HepG2 (cell line): ENCODE data around the gene M1AP. TPM values are rescaled to one million over a fixed set of nuclear protein-coding genes. Genes with fewer than 3 reads are reported as not detected.

Experiments used
- ATAC-seq: fragments of 200-7000 bp; cut with Tn5 transposase; 3 replicates; pipeline ENCODE4 v1.9.1; 2020; ENCODE audit warnings: mild to moderate bottlenecking, moderate library complexity
- BruUV-seq: library from RNA; stranded (reverse); fragments of 400-500 nt; replicated peaks from 2 replicates; lab custom pipeline; 2021; lab: Mats Ljungman, UMichigan
- CTCF ChIA-PET: fragments of 300-600 bp; formaldehyde crosslinking; extraction: SDS; loops from one replicate; lab custom pipeline; 2021; ENCODE audit warnings: low total read pairs, inconsistent platforms, low intra/inter-chr PET ratio; lab: Yijun Ruan, JAX
- POLR2A ChIA-PET: fragments of 350-600 bp; sonication (Branson Sonifier 250); formaldehyde crosslinking; loops from one replicate; lab custom pipeline; 2020; ENCODE audit warnings: antibody characterized with exemption, inconsistent platforms; lab: Yijun Ruan, JAX
- DNase-seq: peaks from one replicate; pipeline ENCODE4 v3.0.0-alpha.2; 2015; ENCODE audit warnings: low spot score
- FAIRE-seq: peaks from 3 replicates; lab custom pipeline; 2011; peaks lifted over from hg19 to GRCh38; lab: Jason Lieb, UNC
- H2AFZ ChIP-seq: one replicate; pipeline ENCODE4 v1.6.1; 2011; ENCODE audit warnings: low read length, inconsistent platforms
- H3K27ac ChIP-seq: fragments of 300-600 bp; 3 replicates; pipeline ENCODE4 v1.8.0; 2011; ENCODE audit warnings: mixed run types, mild to moderate bottlenecking, mixed read lengths, low read length, inconsistent platforms; ENCODE audit not compliant: insufficient read depth; ENCODE audit errors: extremely low read length
- H3K27me3 ChIP-seq, 2 experiments: fragments of 200-600 bp in 1 of 2; 2 replicates in 1 of 2; 3 replicates in 1 of 2; pipeline versions ENCODE4 v1.6.0 to v1.8.0; 2011; ENCODE audit warnings: low read length in 2 of 2, mild to moderate bottlenecking in 2 of 2, moderate library complexity in 2 of 2, inconsistent platforms in 1 of 2; ENCODE audit not compliant: insufficient read depth in 2 of 2, control insufficient read depth in 1 of 2
- H3K36me3 ChIP-seq, 2 experiments: fragments of 200-600 bp in 1 of 2; replicated peaks in 1 of 2; 2 replicates in 1 of 2; 3 replicates in 1 of 2; pipeline versions ENCODE4 v1.5.1 to v1.8.0; 2011; ENCODE audit warnings: low read length in 2 of 2, inconsistent platforms in 1 of 2; ENCODE audit not compliant: insufficient read depth in 2 of 2, control insufficient read depth in 1 of 2
- H3K4me1 ChIP-seq: 2 replicates; pipeline ENCODE4 v1.5.1; 2012; ENCODE audit warnings: low read length, inconsistent platforms; ENCODE audit not compliant: insufficient read depth
- H3K4me2 ChIP-seq: 2 replicates; pipeline ENCODE4 v1.6.0; 2011; ENCODE audit warnings: low read depth, low read length, inconsistent platforms
- H3K4me3 ChIP-seq, 3 experiments: fragments of 200-600 bp in 1 of 3; sonication (generic), shearing (Covaris generic) in 1 of 3; replicated peaks in 1 of 3; 2 replicates each; pipeline ENCODE4 v1.5.1; 2011 to 2016; ENCODE audit warnings: low read length in 3 of 3, inconsistent platforms in 2 of 3, low read depth in 2 of 3, mild to moderate bottlenecking in 2 of 3, control low read depth in 1 of 3, mixed read lengths in 1 of 3; ENCODE audit not compliant: insufficient read depth in 1 of 3
- H3K79me2 ChIP-seq: one replicate; pipeline ENCODE4 v1.6.1; 2011; ENCODE audit warnings: low read length, inconsistent platforms; ENCODE audit not compliant: insufficient read depth
- H3K9ac ChIP-seq: 2 replicates; pipeline ENCODE4 v1.6.0; 2011; ENCODE audit warnings: mild to moderate bottlenecking, low read depth, low read length, inconsistent platforms; ENCODE audit not compliant: insufficient read depth
- H3K9me3 ChIP-seq: 2 replicates; pipeline ENCODE4 v1.5.1; 2012; ENCODE audit warnings: mild to moderate bottlenecking, low read length
- H4K20me1 ChIP-seq: 2 replicates; pipeline ENCODE4 v1.6.0; 2011; ENCODE audit warnings: inconsistent platforms, mild to moderate bottlenecking, low read length, moderate library complexity; ENCODE audit not compliant: insufficient read depth
- AGO2 ChIP-seq: fragments of 200-400 bp; formaldehyde crosslinking; optimal IDR thresholded peaks from 2 replicates; pipeline ENCODE3; 2017; ENCODE audit warnings: mild to moderate bottlenecking, low read depth, low read length, moderate library complexity
- CCDC6 ChIP-seq: sonication (generic); formaldehyde crosslinking; IDR thresholded peaks from 2 replicates; pipeline ENCODE4 v1.8.1; 2022; ENCODE audit warnings: mild to moderate bottlenecking, missing genetic modification reagents, moderate library complexity
- GZF1 ChIP-seq: sonication (generic); formaldehyde crosslinking; IDR thresholded peaks from 2 replicates; pipeline ENCODE4 v1.5.1; 2020; ENCODE audit warnings: mild to moderate bottlenecking, missing genetic modification reagents
- HNRNPLL ChIP-seq: fragments of 200-400 bp; formaldehyde crosslinking; IDR thresholded peaks from 2 replicates; pipeline ENCODE4 v1.6.1; 2017; ENCODE audit warnings: mild to moderate bottlenecking, low read depth, low read length; ENCODE audit not compliant: poor library complexity, severe bottlenecking
- LCORL ChIP-seq, 2 experiments: fragments of 450-650 bp in 1 of 2; sonication (generic) in 1 of 2; formaldehyde crosslinking in 1 of 2; IDR thresholded peaks; 2 replicates each; pipeline versions ENCODE4 v1.5.0 to v1.6.1; 2017 to 2020; ENCODE audit warnings: antibody characterized with exemption in 1 of 2, missing genetic modification reagents in 1 of 2
- PCBP1 ChIP-seq: fragments of 200-400 bp; formaldehyde crosslinking; IDR thresholded peaks from 2 replicates; pipeline ENCODE4 v1.6.1; 2017; ENCODE audit warnings: mild to moderate bottlenecking, low read depth, low read length, borderline replicate concordance
- SALL2 ChIP-seq: sonication (generic); formaldehyde crosslinking; IDR thresholded peaks from 2 replicates; pipeline ENCODE4 v1.8.1; 2023; ENCODE audit warnings: mild to moderate bottlenecking, missing genetic modification reagents, inconsistent platforms
- SMARCC2 ChIP-seq: fragments of 450-650 bp; IDR thresholded peaks from 2 replicates; pipeline ENCODE4 v1.6.1; 2017; ENCODE audit warnings: antibody characterized with exemption, mild to moderate bottlenecking
- SP1 ChIP-seq, 2 experiments: fragments of 450-650 bp in 1 of 2; sonication (generic) in 1 of 2; formaldehyde crosslinking in 1 of 2; IDR thresholded peaks; 2 replicates each; pipeline versions ENCODE4 v1.4.0 to v1.6.1; 2016 to 2020; ENCODE audit warnings: missing genetic modification reagents in 1 of 2
- TOE1 ChIP-seq: sonication (generic); formaldehyde crosslinking; IDR thresholded peaks from 2 replicates; pipeline ENCODE4 v1.4.0; 2020; ENCODE audit warnings: mild to moderate bottlenecking, missing genetic modification reagents
- ZBTB38 ChIP-seq: sonication (generic); formaldehyde crosslinking; IDR thresholded peaks from 2 replicates; pipeline ENCODE4 v1.5.1; 2020; ENCODE audit warnings: mild to moderate bottlenecking, missing genetic modification reagents
- ZNF225 ChIP-seq: sonication (generic); formaldehyde crosslinking; IDR thresholded peaks from 2 replicates; pipeline ENCODE4 v1.4.0; 2020; ENCODE audit warnings: mild to moderate bottlenecking, missing genetic modification reagents
- ZNF256 ChIP-seq: sonication (generic); formaldehyde crosslinking; conservative IDR thresholded peaks from 2 replicates; pipeline ENCODE4 v1.4.0; 2020; ENCODE audit warnings: missing genetic modification reagents
- ZNF329 ChIP-seq: sonication (generic); formaldehyde crosslinking; IDR thresholded peaks from 2 replicates; pipeline ENCODE4 v1.9.0; 2021; ENCODE audit warnings: low read depth, mild to moderate bottlenecking, missing genetic modification reagents
- ZNF468 ChIP-seq: sonication (generic); formaldehyde crosslinking; IDR thresholded peaks from 2 replicates; pipeline ENCODE4 v1.8.0; 2022; ENCODE audit warnings: mild to moderate bottlenecking, moderate library complexity, missing genetic modification reagents
- ZNF543 ChIP-seq: sonication (generic); formaldehyde crosslinking; IDR thresholded peaks from 2 replicates; pipeline ENCODE4 v1.4.0; 2020; ENCODE audit warnings: mild to moderate bottlenecking, missing genetic modification reagents
- ZNF589 ChIP-seq: sonication (generic); formaldehyde crosslinking; conservative IDR thresholded peaks from 2 replicates; pipeline ENCODE4 v1.8.0; 2022; ENCODE audit warnings: mild to moderate bottlenecking, moderate library complexity, missing genetic modification reagents
- WGBS: methylation state at CpG from one replicate; pipeline ENCODE4 v1.1.6; 2017; ENCODE audit warnings: low lambda C conversion rate; 5-methylcytosine and 5-hydroxymethylcytosine counted together
- in situ Hi-C: cut with HindIII; loops from 2 replicates; pipeline ENCODE4 v1.10.0; 2017; ENCODE audit warnings: low pct_unique_long_range_greater_than_20kb; ENCODE audit not compliant: extremely low pct_ligation_motif_present
- intact Hi-C: fragments of 100-400 bp; cut with micrococcal nuclease; formaldehyde crosslinking; loops from one replicate; pipeline ENCODE4 v1.10.0; 2022; ENCODE audit not compliant: unreplicated experiment
- polyA plus RNA-seq, 8 experiments: library from polyadenylated mRNA; depleted of rRNA in 3 of 8; stranded (reverse) in 7 of 8; unstranded in 1 of 8; fragments of >200 nt; fragmentation: Illumina TruSeq in 4 of 8; extraction: Trizol in 4 of 8; gene quantifications; 2 replicates each; pipeline versions ENCODE4 v1.2.1 to v1.2.3, GENCODE V29; 2011 to 2016; ENCODE audit warnings: low read depth in 4 of 8, missing spikeins in 1 of 8, mixed read lengths in 1 of 8; ENCODE audit not compliant: insufficient read depth in 1 of 8
- total RNA-seq, 5 experiments: library from RNA; depleted of rRNA; stranded (reverse); fragments of >200 nt; fragmentation: Illumina TruSeq; extraction: Trizol; gene quantifications; 2 replicates each; pipeline ENCODE4 v1.2.3, GENCODE V29; 2016; ENCODE audit warnings: low read depth in 1 of 5
- TF ChIP-seq, protein P1 (sequence below): sonication (generic); formaldehyde crosslinking; IDR thresholded peaks from 2 replicates; pipeline ENCODE4 v1.4.0; 2020; ENCODE audit warnings: missing genetic modification reagents
- TF ChIP-seq, protein P2 (sequence below): sonication (generic); formaldehyde crosslinking; IDR thresholded peaks from 2 replicates; pipeline ENCODE4 v1.8.0; 2022; ENCODE audit warnings: low read depth, missing genetic modification reagents

Gene M1AP
- total and polyA plus RNA-seq, 2 of the 13 experiments (the other 11 are each of a cell fraction or from before 2014, with no cell fraction given) = not detected

DNA sequence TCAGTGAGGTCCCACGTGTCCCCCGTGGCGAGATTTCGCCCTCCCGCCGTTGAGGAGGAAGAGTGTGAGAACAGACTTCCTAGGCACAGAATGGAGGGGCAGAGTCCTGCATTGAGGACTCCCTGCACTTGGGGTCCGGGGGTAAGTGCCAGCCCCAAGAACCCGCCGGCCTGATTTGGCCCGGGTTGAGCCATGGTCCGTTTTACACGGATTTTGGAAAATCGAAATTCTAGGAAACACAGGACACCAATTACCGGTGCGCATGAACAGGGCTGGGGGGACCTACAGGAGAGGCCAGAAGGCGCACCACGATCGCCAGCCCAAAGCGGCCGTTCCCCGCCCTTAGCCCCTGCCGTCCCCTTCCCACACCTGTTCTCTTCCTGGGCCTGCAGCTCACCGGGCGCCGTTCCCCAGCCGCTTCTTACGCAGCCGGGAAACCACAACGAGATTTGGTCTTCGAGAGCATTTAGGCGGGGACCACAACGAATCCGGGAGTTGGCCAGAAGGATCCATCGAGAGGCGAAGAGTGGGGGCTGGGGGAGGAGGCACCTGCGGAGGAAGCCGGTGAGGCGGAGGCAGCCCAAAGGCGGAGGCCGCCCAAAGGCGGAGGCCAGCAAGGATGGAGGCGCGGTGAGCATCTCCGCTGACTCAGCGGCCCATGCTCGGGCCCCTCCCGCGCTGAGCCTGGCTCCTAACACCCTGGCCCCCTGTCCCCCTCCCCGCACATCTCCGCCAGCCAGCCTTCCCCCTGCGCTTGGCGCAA, 134.3 kb downstream of the M1AP start:
- Histone ChIP-seq H3K4me3 (peak overlapping the region; percentile 43 to 63 (median 62); a peak in 5 of 6 replicates), H3K36me3 (peaks cover 8% of the 10 kb centered on the region in 2 experiments; a peak in 4 of 5 replicates), H3K9me3 (no peaks in the 10 kb centered on the region), H3K9ac (peak overlapping the region; percentile 68), H3K27me3 (no peaks in the 10 kb centered on the region), H3K4me1 (peaks cover 48% of the 10 kb centered on the region), H3K27ac (peak overlapping the region; percentile 27), H3K4me2 (peak overlapping the region; percentile 75), H2AFZ (no peak overlapping the region), H4K20me1 (no peaks in the 10 kb centered on the region), H3K79me2 (no peaks in the 10 kb centered on the region)
- no TSS peak for BruUV-seq
- no peak for DNase-seq
- intact Hi-C loops (no loop called here), in situ Hi-C loops (no loop called here)
- ChIA-PET CTCF (no interaction called here), POLR2A (interaction anchor here (1.0 to 2.4 kb wide), 7 partner anchors 8 to 31 kb away, joined by 3 to 31 read pairs (median 11); partner anchors contain the start of genes AUP1, CCDC142, DQX1 and HTRA2)
- no peak for FAIRE-seq
- no peak; the same call in 1 of the 3 replicates for ATAC-seq
- WGBS = 85% methylated on average over 52 of the region's 52 CpGs
- TF ChIP-seq HNRNPLL = peak; percentile 1
- TF ChIP-seq ZNF256 (CRISPR knock-in tag) = 0 out of 2 replicates have a peak, but pooled peaks have one; percentile 10
- 0 out of 2 replicates have a peak, but pooled peaks have one; percentile 35 for TF ChIP-seq ZNF589 (CRISPR knock-in tag)
- TF ChIP-seq ZBTB38 = peak; percentile 82
- TF ChIP-seq, protein P1, sequence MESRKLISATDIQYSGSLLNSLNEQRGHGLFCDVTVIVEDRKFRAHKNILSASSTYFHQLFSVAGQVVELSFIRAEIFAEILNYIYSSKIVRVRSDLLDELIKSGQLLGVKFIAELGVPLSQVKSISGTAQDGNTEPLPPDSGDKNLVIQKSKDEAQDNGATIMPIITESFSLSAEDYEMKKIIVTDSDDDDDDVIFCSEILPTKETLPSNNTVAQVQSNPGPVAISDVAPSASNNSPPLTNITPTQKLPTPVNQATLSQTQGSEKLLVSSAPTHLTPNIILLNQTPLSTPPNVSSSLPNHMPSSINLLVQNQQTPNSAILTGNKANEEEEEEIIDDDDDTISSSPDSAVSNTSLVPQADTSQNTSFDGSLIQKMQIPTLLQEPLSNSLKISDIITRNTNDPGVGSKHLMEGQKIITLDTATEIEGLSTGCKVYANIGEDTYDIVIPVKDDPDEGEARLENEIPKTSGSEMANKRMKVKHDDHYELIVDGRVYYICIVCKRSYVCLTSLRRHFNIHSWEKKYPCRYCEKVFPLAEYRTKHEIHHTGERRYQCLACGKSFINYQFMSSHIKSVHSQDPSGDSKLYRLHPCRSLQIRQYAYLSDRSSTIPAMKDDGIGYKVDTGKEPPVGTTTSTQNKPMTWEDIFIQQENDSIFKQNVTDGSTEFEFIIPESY (CRISPR knock-in tag) = peak; percentile 6; the same call in 1 of the 2 replicates
- TF ChIP-seq ZNF543 (CRISPR knock-in tag) = no peak
- 0 out of 2 replicates have a peak, but pooled peaks have one; percentile 27 for TF ChIP-seq GZF1
- peak; percentile 15 for TF ChIP-seq AGO2
- TF ChIP-seq ZNF225 (CRISPR knock-in tag) = 0 out of 2 replicates have a peak, but pooled peaks have one; percentile 10
- no peak for TF ChIP-seq SP1 (IDR thresholded peaks at IDR 0.05)
- TF ChIP-seq SP1 (CRISPR knock-in tag; IDR thresholded peaks at IDR 0.05) = peak; percentile 12; the same call in 1 of the 2 replicates
- 0 out of 2 replicates have a peak, but pooled peaks have one; percentile 32 for TF ChIP-seq PCBP1
- TF ChIP-seq TOE1 (CRISPR knock-in tag) = 0 out of 2 replicates have a peak, but pooled peaks have one; percentile 3
- no peak for TF ChIP-seq SMARCC2
- TF ChIP-seq SALL2 (CRISPR knock-in tag) = no peak
- TF ChIP-seq ZNF329 (CRISPR knock-in tag) = no peak
- TF ChIP-seq CCDC6 (CRISPR knock-in tag) = peak; percentile 48; the same call in 1 of the 2 replicates
- TF ChIP-seq, protein P2, sequence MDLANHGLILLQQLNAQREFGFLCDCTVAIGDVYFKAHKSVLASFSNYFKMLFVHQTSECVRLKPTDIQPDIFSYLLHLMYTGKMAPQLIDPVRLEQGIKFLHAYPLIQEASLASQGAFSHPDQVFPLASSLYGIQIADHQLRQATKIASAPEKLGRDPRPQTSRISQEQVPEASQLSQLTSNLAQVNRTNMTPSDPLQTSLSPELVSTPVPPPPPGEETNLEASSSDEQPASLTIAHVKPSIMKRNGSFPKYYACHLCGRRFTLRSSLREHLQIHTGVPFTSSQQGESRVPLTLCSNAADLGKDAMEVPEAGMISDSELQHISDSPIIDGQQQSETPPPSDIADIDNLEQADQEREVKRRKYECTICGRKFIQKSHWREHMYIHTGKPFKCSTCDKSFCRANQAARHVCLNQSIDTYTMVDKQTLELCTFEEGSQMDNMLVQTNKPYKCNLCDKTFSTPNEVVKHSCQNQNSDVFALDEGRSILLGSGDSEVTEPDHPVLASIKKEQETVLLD (CRISPR knock-in tag) = 0 out of 2 replicates have a peak, but pooled peaks have one; percentile 6
- TF ChIP-seq LCORL (IDR thresholded peaks at IDR 0.05) = no peak
- TF ChIP-seq LCORL (CRISPR knock-in tag; IDR thresholded peaks at IDR 0.05) = 0 out of 2 replicates have a peak, but pooled peaks have one; percentile 5
- TF ChIP-seq ZNF468 (CRISPR knock-in tag) = no peak
